Ureter (tissue), 1 donor: ENCODE data around the gene EPB41L2. TPM values are rescaled to one million over a fixed set of nuclear protein-coding genes. Genes with fewer than 3 reads are reported as not detected.
"Not testable (repeated sequence)": the region's sequence is repeated elsewhere in the genome, so short reads cannot be mapped to it uniquely, and the experiment has no call there.

Experiments
- DNase-seq: peaks from one replicate; pipeline ENCODE4 v3.0.0-alpha.2; 2020; ENCODE audit warnings: low spot score
- total RNA-seq: library from RNA; stranded (reverse); gene quantifications from one replicate; pipeline ENCODE4 v1.2.4, GENCODE V29; 2023
- donor health status: DM: yes; HTN: yes; CAD: no.

The EPB41L2 gene
- total RNA-seq, 1 donor from 2014 or later: 110 TPM

GRCh38 chr6:130946076-130946475 is 117.0 kb downstream of the EPB41L2 start:
- DNase-seq: no peak

- DNase-seq: no peak
Measured at GRCh38 chr6:130945401-130945919, 117.6 kb downstream of the EPB41L2 start.

GRCh38 chr6:130944486-130944885 is 118.6 kb downstream of the EPB41L2 start:
- no peak for DNase-seq

- DNase-seq: no peak
Measured at GRCh38 chr6:130943738-130944137, 119.3 kb downstream of the EPB41L2 start.

- not testable (repeated sequence) for DNase-seq
Measured at GRCh38 chr6:130942752-130943151, 120.3 kb downstream of the EPB41L2 start.

- DNase-seq: no peak
Measured at GRCh38 chr6:130937942-130938604, 125.0 kb downstream of the EPB41L2 start.

- no peak for DNase-seq
Measured at GRCh38 chr6:130936933-130937332, 126.1 kb downstream of the EPB41L2 start.

- DNase-seq: no peak
Measured at GRCh38 chr6:130935978-130936377, 127.1 kb downstream of the EPB41L2 start.

- no peak for DNase-seq
Measured at GRCh38 chr6:130934848-130935585, 128.0 kb downstream of the EPB41L2 start.

- peak; percentile 46 for DNase-seq
Measured at GRCh38 chr6:130933712-130934200, 129.3 kb downstream of the EPB41L2 start.

- no peak for DNase-seq
Measured at GRCh38 chr6:130932921-130933320, 130.1 kb downstream of the EPB41L2 start.

GRCh38 chr6:130932438-130932837 is 130.6 kb downstream of the EPB41L2 start:
- DNase-seq: no peak

GRCh38 chr6:130931683-130932082 is 131.4 kb downstream of the EPB41L2 start:
- DNase-seq: no peak

- DNase-seq: no peak
Measured at GRCh38 chr6:130929036-130929678, 133.9 kb downstream of the EPB41L2 start.

GRCh38 chr6:130928158-130928912 is 134.7 kb downstream of the EPB41L2 start:
- DNase-seq: no peak

- DNase-seq: no peak
Measured at GRCh38 chr6:130927305-130927704, 135.7 kb downstream of the EPB41L2 start.

GRCh38 chr6:130923350-130923749 is 139.7 kb downstream of the EPB41L2 start:
- no peak for DNase-seq

GRCh38 chr6:130922922-130923321 is 140.1 kb downstream of the EPB41L2 start:
- no peak for DNase-seq

GRCh38 chr6:130920969-130921368 is 142.1 kb downstream of the EPB41L2 start:
- no peak for DNase-seq

GRCh38 chr6:130918171-130918570 is 144.9 kb downstream of the EPB41L2 start:
- no peak for DNase-seq

GRCh38 chr6:130915606-130916005 is 147.4 kb downstream of the EPB41L2 start:
- DNase-seq: not testable (repeated sequence)

- no peak for DNase-seq
Measured at GRCh38 chr6:130913120-130913519, 149.9 kb downstream of the EPB41L2 start.
